Urinary bladder (tissue), 4 donors: ENCODE measurements around the gene PRCP. TPM values are rescaled to one million over a fixed set of nuclear protein-coding genes. Genes with fewer than 3 reads are reported as not detected.
"Not testable (repeated sequence)": the region's sequence is repeated elsewhere in the genome, so short reads cannot be mapped to it uniquely, and the experiment has no call there.

Experiments used
- DNase-seq: peaks from one replicate; pipeline ENCODE4 v3.0.0-alpha.2; 2015; ENCODE audit errors: extremely low spot score
- H3K27ac ChIP-seq: one replicate; pipeline ENCODE4 v1.5.1; 2013; ENCODE audit warnings: low read depth, mild to moderate bottlenecking, moderate library complexity
- H3K36me3 ChIP-seq: one replicate; pipeline ENCODE4 v1.6.1; 2013; ENCODE audit warnings: mild to moderate bottlenecking, moderate library complexity; ENCODE audit not compliant: insufficient read depth
- H3K4me1 ChIP-seq: one replicate; pipeline ENCODE4 v1.6.1; 2013; ENCODE audit warnings: mild to moderate bottlenecking, moderate library complexity; ENCODE audit not compliant: insufficient read depth
- H3K4me3 ChIP-seq: one replicate; pipeline ENCODE4 v1.5.1; 2013; ENCODE audit warnings: low read depth, low read length
- WGBS: extraction: QIAGEN DNeasy Blood & Tissue Kit; methylation state at CpG from one replicate; pipeline ENCODE4 v1.1.7; 2013; 5-methylcytosine and 5-hydroxymethylcytosine counted together
- polyA plus RNA-seq: library from polyadenylated mRNA; stranded (reverse); fragments of 200-250 nt; gene quantifications from one replicate; pipeline ENCODE4 v1.2.3, GENCODE V29; 2013
- total RNA-seq: library from RNA; depleted of rRNA; stranded (reverse); fragments of >200 nt; gene quantifications from one replicate; pipeline ENCODE4 v1.2.3, GENCODE V29; 2014
- donor health status: healthy with polysubstance abuse.
- donor health status: healthy.

Gene PRCP
- total RNA-seq (173 TPM), polyA plus RNA-seq (67.7 TPM)

DNA sequence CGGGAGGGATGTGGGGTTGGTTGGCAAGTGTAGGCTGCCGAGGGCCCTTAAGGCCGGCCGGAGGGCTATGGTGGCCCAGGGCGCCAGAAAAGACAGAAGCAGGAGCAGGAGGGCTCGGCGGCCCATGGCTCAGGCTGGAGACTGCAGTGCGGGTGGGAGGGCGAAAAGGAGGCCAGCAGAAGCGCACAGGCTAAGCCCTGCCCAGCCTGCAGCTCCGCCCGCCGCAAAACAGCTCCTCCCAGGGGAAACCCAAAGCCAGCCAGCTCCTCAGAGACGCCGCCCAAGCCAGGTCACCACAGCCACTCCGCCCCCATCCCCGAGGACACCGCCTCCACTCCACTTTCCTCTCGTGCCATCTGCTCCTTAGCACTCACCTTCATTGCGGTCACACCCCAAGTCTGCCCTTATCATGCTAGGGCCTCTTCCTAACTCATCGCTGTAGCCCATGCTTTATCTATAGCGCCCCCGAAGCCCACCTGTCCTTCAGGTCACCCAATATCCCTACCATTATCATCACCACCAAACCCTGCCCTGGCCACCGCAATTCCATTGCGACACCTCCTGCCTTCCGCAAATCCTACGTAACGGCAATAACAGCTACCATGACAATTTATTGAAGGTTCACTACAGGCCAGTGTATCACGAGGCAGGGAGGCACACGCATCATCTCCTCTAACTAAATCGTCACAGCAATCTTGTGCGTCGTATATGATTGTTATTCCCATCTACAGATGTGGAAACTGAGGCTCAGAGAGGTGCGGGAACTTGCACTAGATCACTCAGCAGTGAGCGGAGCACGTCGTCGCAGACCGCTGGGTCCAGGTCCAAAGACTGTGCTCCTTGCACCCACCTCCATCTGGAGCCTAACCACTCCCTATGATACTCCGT, at the start of gene PRCP:
Gene PRCP (minus strand): TSS at position 154 of the 888 bp plus-strand sequence. CDS start 28 bp downstream, at position 126.
- WGBS: under 1% methylated on average over 40 of the region's 40 CpGs
- H3K4me3 ChIP-seq: peak within 1 kb of the TSS; percentile 59
- no peaks in the 10 kb centered on the region for H3K36me3 ChIP-seq
- peak; percentile 80 for DNase-seq
- H3K27ac ChIP-seq: peak within 1 kb of the TSS; percentile 91
- H3K4me1 ChIP-seq: no peaks in the 10 kb centered on the region

- H3K4me3 ChIP-seq: no peak overlapping the region
- no peaks in the 10 kb centered on the region for H3K36me3 ChIP-seq
- H3K27ac ChIP-seq: no peak overlapping the region
- no peaks in the 10 kb centered on the region for H3K4me1 ChIP-seq
- no peak for DNase-seq
Observed at GRCh38 chr11:82949352-82949751, 49.1 kb upstream of the PRCP start.

DNA sequence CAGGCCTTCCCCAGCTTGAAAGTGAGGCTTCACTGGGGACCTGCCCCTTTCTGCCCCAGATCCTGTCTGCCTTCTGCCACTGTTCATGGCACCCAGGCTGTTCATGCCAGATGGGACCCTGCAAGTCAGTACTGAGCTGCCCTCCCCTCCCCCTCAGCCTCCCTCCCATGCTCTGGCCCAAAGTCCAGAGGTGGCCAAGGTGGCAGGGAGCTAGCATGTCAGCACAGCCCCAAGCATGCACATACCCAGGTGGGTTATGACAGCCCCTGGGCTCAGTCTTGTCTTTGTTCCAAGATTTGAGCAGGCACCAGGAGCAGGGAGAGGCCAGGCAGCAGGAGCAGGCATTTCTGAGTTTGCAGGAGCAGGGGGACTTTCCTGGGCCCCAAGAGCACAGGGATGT, 45.5 kb upstream of the PRCP start:
- DNase-seq: no peak
- H3K4me1 ChIP-seq: no peaks in the 10 kb centered on the region
- H3K4me3 ChIP-seq: no peak overlapping the region
- H3K36me3 ChIP-seq: no peaks in the 10 kb centered on the region
- H3K27ac ChIP-seq: no peak overlapping the region

GRCh38 chr11:82945041-82945440, 44.8 kb upstream of the PRCP start:
- not testable (repeated sequence) for H3K4me1 ChIP-seq, H3K27ac ChIP-seq, H3K36me3 ChIP-seq, H3K4me3 ChIP-seq, DNase-seq
- 80% methylated on average over 1 of the region's 1 CpG for WGBS

- 83% methylated on average over 2 of the region's 2 CpGs for WGBS
- Histone ChIP-seq H3K36me3 (no peaks in the 10 kb centered on the region), H3K4me3 (no peak overlapping the region), H3K4me1 (no peaks in the 10 kb centered on the region), H3K27ac (no peak overlapping the region)
- no peak for DNase-seq
Observed at GRCh38 chr11:82944198-82944597, 44.0 kb upstream of the PRCP start.

DNA sequence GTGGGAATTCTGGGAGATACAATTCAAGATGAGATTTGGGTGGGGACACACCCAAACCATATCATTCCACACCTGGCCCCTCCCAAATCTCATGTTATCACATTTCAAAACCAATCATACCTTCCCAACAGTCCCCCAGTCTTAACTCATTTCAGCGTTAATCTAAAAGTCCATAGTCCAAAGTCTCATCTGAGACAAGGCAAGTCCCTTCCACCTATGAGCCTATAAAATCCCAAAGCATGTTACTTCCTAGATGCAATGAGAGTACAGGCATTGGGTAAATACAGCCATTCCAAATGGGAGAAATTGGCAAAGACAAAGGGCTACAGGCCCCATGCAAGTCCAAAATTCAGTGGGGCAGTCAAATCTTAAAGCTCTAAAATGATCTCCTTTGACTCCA, 43.2 kb upstream of the PRCP start:
- 98% methylated on average over 1 of the region's 1 CpG for WGBS
- DNase-seq, H3K4me3 ChIP-seq, H3K4me1 ChIP-seq, H3K36me3 ChIP-seq, H3K27ac ChIP-seq: not testable (repeated sequence)

GRCh38 chr11:82942376-82942775, 42.1 kb upstream of the PRCP start:
- 96% methylated on average over 2 of the region's 2 CpGs for WGBS
- H3K4me1 ChIP-seq: no peaks in the 10 kb centered on the region
- DNase-seq: no peak
- no peaks in the 10 kb centered on the region for H3K36me3 ChIP-seq
- no peak overlapping the region for H3K27ac ChIP-seq
- no peak overlapping the region for H3K4me3 ChIP-seq

GRCh38 chr11:82939456-82939855, 39.2 kb upstream of the PRCP start:
- no peak overlapping the region for H3K4me3 ChIP-seq
- H3K36me3 ChIP-seq: no peaks in the 10 kb centered on the region
- no peak overlapping the region for H3K27ac ChIP-seq
- DNase-seq: no peak
- no peaks in the 10 kb centered on the region for H3K4me1 ChIP-seq
- 98% methylated on average over 2 of the region's 2 CpGs for WGBS

GRCh38 chr11:82937554-82937953, 37.3 kb upstream of the PRCP start:
- Histone ChIP-seq H3K4me1 (no peaks in the 10 kb centered on the region), H3K27ac (no peak overlapping the region), H3K4me3 (no peak overlapping the region), H3K36me3 (no peaks in the 10 kb centered on the region)
- WGBS: 96% methylated on average over 2 of the region's 2 CpGs
- no peak for DNase-seq

DNA sequence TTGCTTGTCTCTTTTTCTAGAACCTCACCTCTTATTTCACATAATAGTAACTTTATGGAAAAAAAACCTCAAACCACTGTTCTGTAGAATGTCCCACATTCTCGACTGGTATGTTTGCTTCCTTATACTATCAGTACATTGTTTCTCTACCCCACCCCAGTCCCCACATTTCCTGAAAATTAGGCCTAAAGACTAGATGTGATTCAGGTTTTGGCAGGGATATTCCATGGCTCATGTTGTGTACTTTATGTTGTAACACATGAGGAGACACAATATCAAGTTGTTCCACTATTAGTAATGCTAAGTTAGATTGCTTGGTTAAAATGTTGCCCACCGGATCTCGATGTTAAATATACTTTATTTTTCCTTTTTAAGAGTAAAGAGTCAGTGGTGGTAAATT, 36.0 kb upstream of the PRCP start:
- Histone ChIP-seq H3K4me1 (no peaks in the 10 kb centered on the region), H3K4me3 (no peak overlapping the region), H3K27ac (no peak overlapping the region), H3K36me3 (no peaks in the 10 kb centered on the region)
- DNase-seq: no peak
- WGBS: 90% methylated on average over 3 of the region's 3 CpGs

DNA sequence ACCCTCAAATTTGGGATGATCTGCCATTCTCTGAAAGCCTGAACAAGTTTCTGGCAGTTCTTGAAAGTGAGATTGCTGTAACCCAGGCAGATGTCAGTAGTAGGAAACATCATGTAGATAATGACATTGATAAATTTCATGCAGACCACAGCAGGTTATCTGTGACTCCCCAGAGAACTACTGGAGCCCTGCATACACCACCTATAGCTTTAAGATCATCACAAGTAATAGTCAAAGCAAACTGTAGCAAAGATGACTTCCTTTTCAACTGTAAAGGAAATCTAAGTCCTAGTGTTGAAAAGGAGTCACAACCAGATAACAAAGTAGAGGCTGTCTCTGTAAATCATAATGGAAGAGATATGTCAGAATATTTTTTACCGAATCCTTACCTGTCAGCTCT, 32.3 kb upstream of the PRCP start:
- no peak for DNase-seq
- Histone ChIP-seq H3K4me3 (no peak overlapping the region), H3K27ac (no peak overlapping the region), H3K4me1 (no peaks in the 10 kb centered on the region), H3K36me3 (no peaks in the 10 kb centered on the region)
- 93% methylated on average over 1 of the region's 1 CpG for WGBS

DNA sequence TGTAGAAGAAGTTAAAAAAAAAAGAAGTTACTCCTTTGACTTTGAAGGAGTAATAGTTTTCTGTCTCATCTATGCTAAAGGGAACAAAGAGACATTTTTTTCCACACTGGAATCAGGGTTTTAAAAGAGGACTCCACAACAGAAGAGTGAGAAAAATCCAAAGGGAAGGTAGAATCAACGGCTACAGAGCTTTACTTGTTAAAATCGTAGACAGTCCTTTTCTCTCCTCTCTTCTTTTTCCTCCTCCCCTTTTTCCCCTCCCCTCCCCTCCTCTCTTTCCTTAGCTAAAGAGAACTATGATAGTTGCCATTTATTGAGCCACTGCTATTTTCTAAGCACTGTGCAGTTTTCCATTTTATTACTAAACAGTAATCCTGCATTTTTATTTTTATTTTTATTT, 30.5 kb upstream of the PRCP start:
- no peak for DNase-seq
- Histone ChIP-seq H3K4me1 (no peaks in the 10 kb centered on the region), H3K36me3 (no peaks in the 10 kb centered on the region), H3K27ac (no peak overlapping the region), H3K4me3 (no peak overlapping the region)
- 67% methylated on average over 2 of the region's 2 CpGs for WGBS

- Histone ChIP-seq H3K27ac (no peak overlapping the region), H3K4me3 (no peak overlapping the region), H3K36me3 (no peaks in the 10 kb centered on the region), H3K4me1 (no peaks in the 10 kb centered on the region)
- WGBS: 75% methylated on average over 3 of the region's 3 CpGs
- no peak for DNase-seq
Observed at GRCh38 chr11:82930229-82930628, 30.0 kb upstream of the PRCP start.

- H3K36me3 ChIP-seq: no peaks in the 10 kb centered on the region
- H3K27ac ChIP-seq: no peak overlapping the region
- no peak overlapping the region for H3K4me3 ChIP-seq
- WGBS: 95% methylated on average over 10 of the region's 10 CpGs
- H3K4me1 ChIP-seq: no peaks in the 10 kb centered on the region
- no peak for DNase-seq
Observed at GRCh38 chr11:82929121-82929520, 28.9 kb upstream of the PRCP start.
